Heart left ventricle (tissue), 13 donors: ENCODE measurements around the gene HOXB6.

Source experiments
- POLR2A ChIP-seq, 2 donors: fragments of 450-650 bp; IDR thresholded peaks; one replicate each; pipeline ENCODE4 v1.6.1; 2017; ENCODE audit warnings: antibody characterized with exemption in 2 of 2, mild to moderate bottlenecking in 2 of 2, moderate library complexity in 2 of 2
- TF ChIP-seq, protein P1 (sequence below), 12 donors: fragments of 200-600 bp; sonication (generic) in 4 of 12; IDR thresholded peaks; one replicate each; pipeline versions ENCODE4 v1.5.0 to v1.8.0; 2018 to 2022; ENCODE audit warnings: antibody characterized with exemption in 12 of 12, mild to moderate bottlenecking in 5 of 12
- donor health status: ischemic (EF 13 %, LVEDD 7.1; RV severe dilation, severe dysfunction).
- donor health status: DM: no; HTN: yes; CAD: no.
- donor health status: DM: no; HTN: no; CAD: no.
- donor health status: ischemic (EF 25% LVEDD 6.9; RV normal size, moderate dysfunction).
- donor health status: ischemic (EF 25% LVEDD 5.7; RV mildly dilated, moderate dysfunction).
- donor health status: ischemic (EF 35%, LVEDD 5.7; RV mildly dilated, moderate dysfunction).
- donor health status: nonischemic (EF 11% LVEDD 7.7; RV severe dilation, severe dysfunction).
- donor health status: DM: yes; HTN: yes; CAD: no.
- donor health status: PGD.
- donor health status: ischemic (EF 29% LVEDD 5.4; RV normal size, mild dysfunction).
- donor health status: nonischemic (EF 23%, LVEDD 6.1; RV moderate dilation, normal function).

DNA sequence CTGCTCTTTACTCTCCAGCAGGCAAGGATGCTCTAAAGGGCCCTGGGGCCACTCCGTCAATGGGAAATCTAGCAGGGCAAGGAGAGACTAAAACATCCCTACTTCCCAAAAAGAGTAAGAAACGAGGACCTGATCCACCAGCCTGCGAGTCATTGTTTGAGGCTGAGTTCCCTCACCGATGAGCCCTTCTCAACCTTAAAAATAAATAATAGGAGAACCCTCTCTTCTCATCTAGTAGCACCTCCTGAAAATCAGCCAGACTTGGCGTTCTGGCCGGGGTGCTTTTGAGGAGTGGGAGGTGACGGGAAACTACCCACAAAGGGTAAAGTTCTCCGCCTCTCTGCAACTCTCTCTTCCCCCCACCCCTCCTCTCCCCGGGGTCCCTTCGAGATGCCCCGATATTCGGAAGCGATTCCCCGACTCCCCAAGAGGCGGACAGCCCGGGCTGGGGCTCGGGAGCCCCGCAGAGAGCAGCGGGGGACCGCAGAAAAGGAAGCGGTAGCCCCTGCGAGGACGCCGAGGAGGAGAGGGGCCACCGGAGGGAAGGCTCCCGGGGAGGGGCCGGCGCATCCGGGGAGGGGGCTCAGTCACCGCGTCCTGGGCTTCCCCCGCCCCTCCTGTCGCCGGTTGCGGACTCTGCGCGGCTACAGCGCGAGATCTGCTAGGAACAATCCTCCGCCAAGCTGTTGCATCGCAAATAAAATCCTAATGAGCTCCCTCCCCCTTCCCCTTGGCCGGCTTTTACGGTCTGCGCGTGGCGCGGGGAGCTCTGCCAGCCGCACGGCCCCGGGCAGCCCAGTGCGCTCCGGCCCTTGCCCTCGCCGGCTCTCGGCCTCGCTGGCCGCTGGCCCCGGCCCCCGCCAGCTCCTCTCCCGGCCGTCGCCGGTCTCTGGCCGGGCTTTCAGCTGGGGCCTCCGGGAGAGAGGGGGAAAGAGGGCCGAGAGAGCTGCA, 20.0 kb upstream of the HOXB6 start:
- TF ChIP-seq, protein P1, sequence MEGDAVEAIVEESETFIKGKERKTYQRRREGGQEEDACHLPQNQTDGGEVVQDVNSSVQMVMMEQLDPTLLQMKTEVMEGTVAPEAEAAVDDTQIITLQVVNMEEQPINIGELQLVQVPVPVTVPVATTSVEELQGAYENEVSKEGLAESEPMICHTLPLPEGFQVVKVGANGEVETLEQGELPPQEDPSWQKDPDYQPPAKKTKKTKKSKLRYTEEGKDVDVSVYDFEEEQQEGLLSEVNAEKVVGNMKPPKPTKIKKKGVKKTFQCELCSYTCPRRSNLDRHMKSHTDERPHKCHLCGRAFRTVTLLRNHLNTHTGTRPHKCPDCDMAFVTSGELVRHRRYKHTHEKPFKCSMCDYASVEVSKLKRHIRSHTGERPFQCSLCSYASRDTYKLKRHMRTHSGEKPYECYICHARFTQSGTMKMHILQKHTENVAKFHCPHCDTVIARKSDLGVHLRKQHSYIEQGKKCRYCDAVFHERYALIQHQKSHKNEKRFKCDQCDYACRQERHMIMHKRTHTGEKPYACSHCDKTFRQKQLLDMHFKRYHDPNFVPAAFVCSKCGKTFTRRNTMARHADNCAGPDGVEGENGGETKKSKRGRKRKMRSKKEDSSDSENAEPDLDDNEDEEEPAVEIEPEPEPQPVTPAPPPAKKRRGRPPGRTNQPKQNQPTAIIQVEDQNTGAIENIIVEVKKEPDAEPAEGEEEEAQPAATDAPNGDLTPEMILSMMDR (IDR thresholded peaks at IDR 0.05), result no peak
- no peak for TF ChIP-seq POLR2A (IDR thresholded peaks at IDR 0.05)
